COR-L47 (cell line): ENCODE measurements around the gene HCFC1R1.

Experiments
- DNase-seq: peaks from one replicate; lab custom pipeline; 2025; lab: John Stamatoyannopoulos, UW

The HCFC1R1 gene

GRCh38 chr16:3019594-3020246 is 4.0 kb downstream of the HCFC1R1 start:
- DNase-seq = no peak

- DNase-seq = no peak
Measured at GRCh38 chr16:3017794-3018506, 5.8 kb downstream of the HCFC1R1 start, which contains the start of gene CLDN6. Gene CLDN6, minus strand, starts transcription at chr16:3018183. Its CDS starts 2,162 bp downstream, at chr16:3016021.

- DNase-seq = no peak
Measured at GRCh38 chr16:3017344-3017743, 6.4 kb downstream of the HCFC1R1 start.

- no peak for DNase-seq
Measured at GRCh38 chr16:3015865-3016521, 7.7 kb downstream of the HCFC1R1 start.

GRCh38 chr16:3014971-3015370 is 8.8 kb downstream of the HCFC1R1 start:
- DNase-seq = no peak

- no peak for DNase-seq
Measured at GRCh38 chr16:3013998-3014690, 9.6 kb downstream of the HCFC1R1 start.

GRCh38 chr16:3013491-3013951 is 10.2 kb downstream of the HCFC1R1 start:
- no peak for DNase-seq

GRCh38 chr16:3012828-3013420 is 10.8 kb downstream of the HCFC1R1 start, which contains the start of gene CLDN9:
Gene CLDN9, plus strand, starts transcription at chr16:3012923. Its CDS starts 440 bp downstream, at chr16:3013363.
- peak; percentile 84 for DNase-seq

- peak; percentile 85 for DNase-seq
Measured at GRCh38 chr16:3012246-3012645, 11.5 kb downstream of the HCFC1R1 start.

- no peak for DNase-seq
Measured at GRCh38 chr16:3010510-3010909, 13.2 kb downstream of the HCFC1R1 start.

- no peak for DNase-seq
Measured at GRCh38 chr16:3009568-3010390, 14.0 kb downstream of the HCFC1R1 start.

- DNase-seq = no peak
Measured at GRCh38 chr16:3008690-3009037, 15.1 kb downstream of the HCFC1R1 start.

GRCh38 chr16:3007957-3008689 is 15.6 kb downstream of the HCFC1R1 start:
- no peak for DNase-seq

- DNase-seq = no peak
Measured at GRCh38 chr16:3007059-3007956, 16.4 kb downstream of the HCFC1R1 start.

- DNase-seq = no peak
Measured at GRCh38 chr16:3004781-3005284, 18.9 kb downstream of the HCFC1R1 start.

- DNase-seq = no peak
Measured at GRCh38 chr16:3004319-3004718, 19.4 kb downstream of the HCFC1R1 start.

- DNase-seq = peak; percentile 99
Measured at GRCh38 chr16:3003582-3004270, 20.0 kb downstream of the HCFC1R1 start.

- no peak for DNase-seq
Measured at GRCh38 chr16:3001316-3001715, 22.4 kb downstream of the HCFC1R1 start.
